Dedifferentiated amniotic fluid mesenchymal stem cell (primary cell): ENCODE data around the gene CACYBP.

Experiments used
- DNase-seq: peaks from one replicate; pipeline ENCODE4 v3.0.0-alpha.2; 2016; ENCODE audit errors: extremely low spot score

The CACYBP gene

DNA sequence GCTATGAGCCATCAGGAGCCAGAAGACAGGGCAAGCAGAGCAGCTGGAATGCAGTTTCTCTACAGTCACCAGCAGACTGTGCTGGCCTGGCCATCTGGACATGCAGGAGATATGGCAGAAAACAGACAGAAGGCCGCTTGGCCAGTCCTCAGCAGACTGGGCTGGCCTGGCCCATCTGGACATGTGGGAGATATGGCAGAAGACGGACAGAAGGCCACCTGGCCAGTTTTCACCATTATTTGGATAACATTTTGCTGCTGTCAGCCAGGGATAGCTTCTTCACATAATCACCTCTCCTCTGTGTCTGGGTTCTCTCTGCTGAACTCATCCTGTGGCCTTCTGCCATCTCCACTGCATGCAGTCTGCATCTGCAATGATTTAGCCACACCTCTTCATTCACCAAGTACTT is 25.0 kb upstream of the CACYBP start:
- DNase-seq, result no peak

DNA sequence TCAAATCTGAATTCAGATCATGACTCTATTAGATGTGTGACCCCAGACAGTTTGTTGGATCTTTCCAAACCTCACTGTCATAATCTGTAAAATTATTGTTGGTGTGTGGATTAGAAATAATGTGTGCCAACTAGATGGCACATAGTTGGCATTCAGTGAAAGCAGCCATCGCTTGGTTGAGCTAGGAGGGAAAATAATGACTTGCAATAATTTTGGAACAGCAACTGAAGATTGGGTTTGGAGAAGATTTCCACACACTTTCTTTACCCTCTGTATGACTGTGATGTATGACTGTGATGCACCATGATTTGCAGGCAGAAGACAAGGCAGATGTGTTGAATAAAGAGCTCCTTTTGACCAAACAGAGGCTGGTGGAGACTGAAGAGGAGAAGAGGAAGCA is 24.0 kb upstream of the CACYBP start:
- DNase-seq, result no peak

DNA sequence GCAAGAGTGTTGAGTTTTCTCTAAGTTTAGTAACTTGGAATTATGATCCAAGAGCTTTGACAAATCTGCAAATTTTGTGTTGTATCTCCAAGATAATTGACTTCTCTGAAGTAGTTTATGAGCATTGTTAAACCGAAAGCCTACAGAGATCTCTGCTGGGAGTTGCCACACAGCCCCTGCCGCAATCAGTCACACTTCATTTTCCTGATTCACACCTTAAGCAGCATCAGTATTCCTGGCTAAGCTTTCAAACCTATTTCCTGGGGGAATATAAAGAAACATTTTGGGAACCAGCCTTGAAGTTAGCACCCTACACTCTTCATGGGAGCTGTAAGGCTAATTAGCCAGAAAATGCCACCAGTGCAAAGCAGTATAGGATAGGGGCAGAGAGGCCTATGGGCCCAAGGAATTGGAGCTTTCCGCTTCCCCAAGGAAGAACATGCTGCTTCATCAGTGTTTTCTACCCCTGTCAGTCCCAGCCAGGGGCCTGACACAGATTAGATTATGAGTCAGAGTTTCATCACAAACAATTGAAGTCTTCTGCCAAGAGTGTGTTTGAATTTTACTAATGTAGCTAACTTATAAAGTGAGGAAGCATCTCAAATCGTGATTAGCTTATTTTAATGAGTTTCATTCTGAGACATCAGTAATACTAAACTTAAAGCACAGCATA is 23.2 kb upstream of the CACYBP start:
- DNase-seq, result no peak

DNA sequence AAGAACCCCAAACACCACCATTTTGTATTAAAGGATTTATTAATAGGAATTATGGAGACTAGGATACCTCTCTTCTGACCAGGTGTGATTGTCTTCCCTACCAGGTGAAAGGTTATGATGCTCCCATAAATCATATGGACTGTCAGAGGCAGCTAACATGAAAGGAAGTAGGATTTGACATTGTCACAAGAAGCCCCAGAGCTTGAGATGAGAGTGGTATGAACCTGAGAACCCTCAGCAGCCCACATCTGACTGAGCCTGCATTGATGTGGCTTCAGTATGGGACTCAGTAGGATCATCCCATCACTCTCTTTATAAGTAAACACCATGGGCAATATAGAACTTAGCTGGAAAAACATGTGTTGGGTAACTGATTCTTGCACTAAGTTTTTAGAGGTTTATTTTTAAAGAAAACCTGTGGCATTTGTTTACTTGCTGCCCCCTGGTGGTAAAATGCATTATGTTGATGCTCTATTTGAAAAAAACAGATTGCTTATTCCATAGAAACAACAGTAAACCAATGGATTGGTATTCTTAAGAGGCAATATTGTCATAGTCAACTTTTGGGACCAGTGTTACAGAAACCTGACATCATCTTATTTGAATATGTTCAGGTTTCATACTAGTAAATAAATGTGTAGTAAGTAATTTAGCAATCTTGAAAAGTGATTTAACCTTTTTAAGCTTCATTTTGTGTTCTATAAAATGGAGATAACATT is 16.6 kb upstream of the CACYBP start:
- peak; percentile 50 for DNase-seq

DNA sequence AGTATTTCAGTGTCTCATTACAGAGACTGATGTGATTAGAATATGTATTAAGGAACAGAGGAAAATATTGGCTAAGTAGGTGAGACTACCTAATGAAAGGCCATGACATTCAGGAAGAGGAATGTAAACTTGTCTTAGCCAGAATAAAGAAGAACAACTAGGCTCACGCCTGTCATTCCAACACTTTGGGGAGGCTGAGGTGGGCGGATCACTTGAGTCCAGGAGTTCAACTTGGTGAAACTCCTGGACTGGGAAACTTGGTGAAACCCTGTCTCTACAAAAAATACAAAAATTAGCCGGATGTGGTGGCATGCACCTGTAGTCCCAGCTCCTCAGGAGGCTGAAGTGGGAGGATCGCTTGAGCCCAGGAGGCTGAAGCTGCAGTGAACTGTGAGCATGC is 14.8 kb upstream of the CACYBP start:
- DNase-seq, result no peak

DNA sequence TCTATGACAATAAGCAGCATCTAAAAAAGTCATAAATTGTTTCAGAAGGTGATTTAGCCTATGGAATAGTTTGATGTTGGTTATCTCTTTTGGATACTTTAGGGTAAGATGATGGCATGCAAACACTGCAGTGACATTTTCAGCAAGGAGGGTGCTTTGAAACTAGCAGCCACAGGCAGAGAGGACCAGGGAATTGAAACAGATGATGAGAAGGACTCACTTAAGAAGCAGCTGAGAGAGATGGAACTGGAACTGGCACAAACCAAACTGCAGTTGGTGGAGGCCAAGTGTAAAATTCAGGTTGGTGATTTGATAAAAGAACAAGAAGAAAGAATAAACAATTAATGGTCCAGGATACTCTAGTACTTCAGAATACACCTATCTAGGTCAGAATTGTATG is 11.2 kb upstream of the CACYBP start:
- DNase-seq, result no peak

DNA sequence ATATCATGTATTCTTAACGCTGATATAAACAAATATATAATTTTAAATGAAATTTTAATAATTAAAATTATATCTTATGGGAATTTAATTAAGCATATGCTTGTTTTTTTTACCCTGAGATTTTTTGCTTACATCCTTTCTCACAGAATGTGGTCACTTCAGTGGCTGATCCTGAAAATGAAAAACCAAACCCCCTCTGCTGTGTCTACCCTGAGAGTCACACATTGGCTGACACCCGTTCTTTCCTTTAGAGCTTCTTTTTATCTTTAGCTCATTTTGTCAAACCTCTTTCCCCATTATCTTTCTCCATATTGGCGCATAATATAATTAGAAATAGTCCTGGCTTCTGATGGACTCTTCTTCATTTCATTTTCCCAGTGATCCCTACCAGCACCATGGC is 10.8 kb upstream of the CACYBP start:
- no peak for DNase-seq

DNA sequence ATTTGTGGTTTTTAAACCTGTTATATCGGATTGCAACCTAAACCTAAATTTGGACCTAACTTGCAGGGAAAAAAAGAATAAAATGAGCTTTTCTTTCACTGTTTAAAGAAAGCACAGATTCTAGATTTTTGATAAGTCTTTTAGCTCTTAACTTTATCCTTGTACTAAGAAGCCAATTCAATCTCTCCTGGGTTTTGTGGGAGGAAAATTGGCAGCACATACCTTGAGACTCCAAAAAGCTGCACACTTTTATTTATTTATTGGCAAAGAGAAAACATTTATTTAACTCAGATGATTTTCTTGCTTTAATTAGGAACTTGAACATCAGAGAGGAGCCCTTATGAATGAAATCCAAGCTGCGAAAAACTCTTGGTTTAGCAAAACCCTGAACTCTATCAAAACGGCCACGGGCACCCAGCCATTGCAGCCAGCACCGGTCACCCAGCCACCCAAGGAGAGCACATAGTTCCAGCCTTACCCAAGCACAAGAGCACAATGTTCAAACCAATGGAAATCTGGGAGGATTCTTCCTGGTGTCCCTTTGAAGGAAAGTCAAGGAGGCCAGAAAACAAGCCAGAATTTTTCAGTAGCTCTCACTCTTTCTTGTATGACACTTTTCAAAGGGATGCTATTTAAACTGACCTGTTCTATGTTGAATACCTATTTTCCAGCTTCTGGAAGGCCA is 10.1 kb upstream of the CACYBP start:
- no peak for DNase-seq

DNA sequence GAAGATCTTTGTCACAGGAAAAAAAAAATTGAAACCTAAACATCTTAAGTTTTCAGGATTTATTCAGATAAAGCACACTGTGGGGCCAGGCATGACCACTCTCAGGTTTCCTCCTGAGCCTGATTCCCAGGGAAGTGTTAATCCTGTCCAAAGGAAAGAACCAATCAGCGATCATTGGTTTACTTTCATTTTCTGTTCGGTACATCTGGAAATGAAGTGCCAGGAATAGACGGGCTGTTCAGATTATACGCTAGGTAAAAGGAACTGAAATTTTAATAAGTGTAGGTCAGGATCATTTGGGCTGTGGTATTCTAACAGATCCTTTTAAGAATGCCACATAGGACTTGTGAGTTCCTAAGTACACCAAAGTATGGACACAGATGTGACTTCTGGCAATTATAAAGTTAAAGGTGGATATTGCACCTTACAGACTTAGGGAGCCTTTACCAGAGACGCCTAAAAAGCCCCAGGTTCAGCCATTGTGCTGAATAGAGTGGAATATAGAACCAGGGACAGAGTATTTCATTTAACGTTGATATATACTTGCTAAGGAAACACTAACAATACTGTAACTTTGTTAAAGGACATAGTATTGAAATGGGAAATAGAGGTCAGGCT is 9.3 kb upstream of the CACYBP start:
- peak; percentile 37 for DNase-seq

DNA sequence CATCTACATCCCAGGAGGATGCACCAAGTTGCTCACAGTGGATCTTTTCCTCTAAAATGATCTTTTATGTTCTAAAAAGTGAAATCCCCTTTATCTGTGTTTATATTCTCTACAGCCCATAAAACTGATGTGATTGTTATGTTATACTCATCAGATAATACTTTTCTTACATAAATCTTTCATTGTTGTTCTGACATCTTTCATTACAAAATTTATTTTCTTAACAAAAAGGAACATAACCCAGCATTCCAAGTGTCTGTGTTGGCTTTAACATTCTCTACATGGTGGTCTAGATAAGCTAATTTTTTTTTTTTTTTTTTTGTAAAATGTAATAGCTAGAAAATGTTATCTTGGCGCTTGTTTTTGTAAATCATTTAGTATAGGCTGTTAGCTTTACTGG is 8.3 kb upstream of the CACYBP start:
- no peak for DNase-seq

DNA sequence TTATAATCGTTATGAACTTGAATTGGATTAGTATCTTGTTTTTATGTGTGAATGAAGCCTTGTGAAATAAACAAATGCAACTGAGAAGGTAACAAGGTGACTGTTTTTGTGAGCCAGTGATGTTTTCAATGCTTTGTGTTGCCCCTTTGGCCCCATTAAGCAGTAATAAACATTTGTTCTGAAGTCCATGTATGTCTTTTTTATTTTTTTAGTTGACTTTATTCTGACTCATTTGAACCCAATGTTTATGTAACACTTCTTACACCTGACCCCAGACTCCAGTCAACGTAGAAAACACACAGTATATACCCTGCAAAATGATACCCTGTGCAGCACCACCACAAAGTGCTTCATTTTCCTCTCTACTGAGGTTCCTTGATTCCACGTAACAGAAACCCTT is 4.6 kb upstream of the CACYBP start:
- no peak for DNase-seq

DNA sequence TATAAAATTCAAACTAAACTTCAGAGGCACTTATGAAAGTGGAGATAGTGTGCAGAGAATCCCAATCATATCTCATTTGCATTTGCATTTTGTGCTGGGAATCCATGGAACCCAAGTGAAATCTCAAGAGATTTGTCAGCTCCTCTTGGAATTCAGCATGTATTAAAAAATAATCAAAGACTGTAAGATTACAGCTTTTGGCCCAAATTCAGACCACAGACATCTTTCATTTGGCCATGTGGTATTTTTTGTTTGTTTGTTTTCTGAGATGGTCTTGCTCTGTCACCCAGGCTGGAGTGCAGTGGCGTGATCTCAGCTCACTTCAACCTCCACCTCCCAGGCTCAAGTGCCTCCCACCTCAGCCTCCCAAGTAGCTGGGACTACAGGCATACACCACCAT is 3.8 kb upstream of the CACYBP start:
- no peak for DNase-seq

DNA sequence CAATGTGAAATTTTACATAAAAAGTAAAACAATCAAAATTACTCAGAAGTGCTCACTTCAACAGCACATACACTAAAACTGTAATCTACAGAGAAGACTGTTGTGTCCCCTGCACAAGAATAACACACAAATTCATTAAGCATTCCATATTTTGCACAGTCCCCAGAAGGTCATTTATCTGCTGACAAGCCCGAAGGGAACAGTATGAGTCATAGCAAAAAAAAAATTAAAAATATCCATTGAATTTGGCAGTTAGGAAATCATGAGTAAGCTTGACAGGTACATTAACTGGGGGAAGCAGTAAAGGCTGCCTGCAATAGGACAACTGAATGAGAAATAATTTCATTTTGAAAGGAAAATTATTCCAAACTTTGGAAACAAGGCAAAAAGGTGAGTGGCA is 3.3 kb upstream of the CACYBP start:
- no peak for DNase-seq

DNA sequence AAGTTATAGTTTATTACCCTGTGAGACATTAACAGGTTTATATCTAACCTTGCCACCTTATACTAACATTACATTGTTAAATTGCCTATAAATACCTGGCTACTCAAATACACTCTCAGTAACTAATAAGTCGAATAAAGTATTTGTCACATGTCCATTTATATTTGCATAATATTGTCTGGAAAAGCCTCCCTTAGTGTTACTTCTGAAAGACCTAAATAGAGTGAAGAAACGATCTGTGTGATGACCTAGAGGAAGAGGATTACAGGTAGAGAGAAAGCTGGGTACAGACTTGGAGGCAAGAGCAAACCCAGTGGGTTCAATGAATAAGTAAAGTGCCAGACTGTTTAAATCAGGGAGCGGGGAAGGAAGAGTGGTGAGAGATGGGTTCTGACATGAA is 2.7 kb upstream of the CACYBP start:
- DNase-seq, result no peak

DNA sequence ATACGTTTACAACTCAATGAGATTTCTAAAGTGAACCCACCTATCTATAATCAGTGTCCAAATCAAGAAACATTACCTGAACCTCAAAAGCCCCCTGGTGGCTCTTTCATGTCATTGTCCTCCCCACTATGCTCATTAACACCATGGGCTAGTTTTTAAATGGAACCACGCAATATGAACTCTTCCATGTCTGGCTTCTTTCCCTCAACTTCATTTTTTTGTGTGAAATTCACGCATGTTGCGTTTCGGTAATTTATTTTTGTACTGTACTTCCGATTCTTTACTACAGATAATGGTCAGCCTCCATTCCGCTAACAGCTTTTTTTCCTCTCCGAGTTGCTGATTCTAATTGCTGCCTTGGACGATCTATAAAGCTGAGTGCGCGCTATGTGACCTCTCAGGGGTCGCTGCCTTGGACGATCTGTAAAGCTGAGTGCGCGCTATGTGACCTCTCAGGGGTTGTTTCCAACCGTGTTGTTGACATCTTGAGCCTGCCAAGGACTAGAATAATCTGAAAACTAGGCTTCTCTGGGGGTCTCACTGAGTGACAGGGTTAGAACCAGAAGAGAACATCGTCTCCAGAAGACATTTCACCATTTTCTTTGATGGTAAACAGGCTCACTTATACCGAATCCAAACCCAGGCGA is 1.1 kb upstream of the CACYBP start:
- no peak for DNase-seq

DNA sequence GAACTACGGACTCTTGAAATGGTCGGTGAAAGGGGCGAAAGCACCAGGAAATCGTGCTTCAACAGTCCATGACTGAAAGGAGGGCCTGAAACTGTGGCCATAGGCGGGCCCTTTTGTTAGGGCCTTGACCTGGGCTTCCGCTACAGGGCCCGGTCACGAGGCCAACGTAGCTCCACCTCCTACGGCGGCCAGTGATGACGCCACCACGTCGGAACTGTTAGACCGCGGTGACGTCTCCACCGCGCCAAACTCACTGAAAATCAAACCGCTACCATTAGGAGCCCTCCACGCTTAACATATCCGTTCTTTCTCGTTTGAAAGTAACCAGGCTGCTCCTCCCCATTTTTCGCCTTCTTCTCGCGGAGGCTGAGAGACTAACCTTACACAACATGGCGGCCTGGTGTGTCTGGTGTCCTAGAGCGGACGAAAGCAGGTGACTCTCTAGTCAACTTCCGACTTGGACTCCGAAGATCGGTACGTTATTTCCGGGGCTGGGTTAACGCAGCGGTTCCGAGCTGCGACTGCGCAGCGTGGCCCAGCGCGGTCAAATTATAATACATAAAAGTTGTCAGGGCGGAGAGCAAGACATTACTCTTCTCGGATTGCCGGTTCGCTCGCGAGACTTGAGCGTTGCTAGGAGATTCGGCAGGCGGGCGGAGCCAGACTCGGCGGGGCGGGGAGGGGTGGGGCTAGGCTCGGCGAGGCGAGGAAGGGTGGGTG is 371 bp upstream of the CACYBP start:
- DNase-seq, result peak; percentile 99

DNA sequence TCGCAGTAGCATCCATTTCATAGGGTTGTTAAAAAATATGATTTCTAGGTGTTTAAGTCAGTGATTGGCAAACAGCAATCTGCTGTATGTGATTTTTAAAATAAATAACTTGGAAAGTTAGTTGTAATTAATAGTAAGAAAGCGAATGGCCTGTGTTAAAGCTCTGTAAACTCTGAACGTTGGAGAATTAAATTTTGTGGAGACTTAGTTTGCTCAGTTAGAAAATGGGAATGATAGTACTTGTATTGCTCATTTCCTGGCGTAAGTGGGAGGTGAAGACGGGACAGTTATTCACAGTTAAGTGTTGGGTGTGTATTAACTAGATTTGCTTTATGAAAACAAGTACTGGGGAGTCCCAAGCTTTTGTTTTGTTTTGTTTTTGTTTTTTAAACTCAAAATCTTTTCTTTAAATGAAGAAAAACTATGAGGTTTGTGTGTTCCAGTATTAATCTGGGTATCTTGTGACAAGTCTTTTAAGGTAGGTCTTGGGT is 995 bp downstream of the CACYBP start:
- DNase-seq, result no peak

DNA sequence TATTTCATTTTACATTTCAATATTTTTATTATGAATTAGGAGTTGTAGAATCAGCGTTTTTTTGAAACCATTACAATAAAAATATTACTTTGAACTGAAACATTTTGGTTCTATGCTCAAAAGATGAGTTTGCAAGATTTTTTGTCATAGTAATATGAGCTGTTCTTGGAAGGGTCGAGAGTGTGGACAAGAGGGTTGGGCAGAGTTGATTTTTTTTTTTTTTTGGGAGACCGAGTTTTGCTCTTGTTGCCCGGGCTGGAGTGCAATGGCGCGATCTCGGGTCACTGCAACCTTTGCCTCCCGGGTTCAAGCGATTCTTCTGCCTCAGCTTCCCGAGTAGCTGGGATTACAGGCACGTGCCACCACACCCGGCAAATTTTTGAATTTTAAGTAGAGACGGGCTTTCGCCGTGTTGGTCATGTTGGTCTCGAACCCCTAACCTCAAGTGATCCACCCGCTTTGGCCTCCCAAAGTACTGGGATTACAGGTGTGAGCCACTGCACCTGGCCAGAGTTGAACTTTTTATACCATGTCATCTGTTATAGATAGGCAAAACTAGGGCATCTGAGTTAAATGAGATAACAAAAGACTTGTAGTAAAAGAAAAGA is 3.3 kb downstream of the CACYBP start:
- no peak for DNase-seq

DNA sequence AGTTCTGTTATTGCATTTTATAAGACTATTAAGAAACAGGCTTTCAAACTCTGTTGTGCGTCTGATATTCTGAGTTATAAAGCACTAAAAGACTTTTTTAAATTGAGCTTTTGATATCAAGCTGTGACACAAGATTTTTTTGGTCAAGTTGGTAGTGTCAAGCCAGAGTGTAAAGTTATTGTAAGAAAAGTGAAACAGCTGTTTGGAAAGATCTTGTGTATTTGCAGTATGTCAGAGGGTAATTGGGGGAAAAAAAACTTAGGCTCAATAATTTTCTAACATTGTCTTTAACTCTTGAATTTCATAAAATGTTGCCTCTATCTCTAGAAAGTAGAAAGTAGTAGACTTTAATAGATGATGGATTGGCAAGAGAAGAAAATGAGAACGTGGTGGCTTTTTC is 3.8 kb downstream of the CACYBP start:
- DNase-seq, result no peak

DNA sequence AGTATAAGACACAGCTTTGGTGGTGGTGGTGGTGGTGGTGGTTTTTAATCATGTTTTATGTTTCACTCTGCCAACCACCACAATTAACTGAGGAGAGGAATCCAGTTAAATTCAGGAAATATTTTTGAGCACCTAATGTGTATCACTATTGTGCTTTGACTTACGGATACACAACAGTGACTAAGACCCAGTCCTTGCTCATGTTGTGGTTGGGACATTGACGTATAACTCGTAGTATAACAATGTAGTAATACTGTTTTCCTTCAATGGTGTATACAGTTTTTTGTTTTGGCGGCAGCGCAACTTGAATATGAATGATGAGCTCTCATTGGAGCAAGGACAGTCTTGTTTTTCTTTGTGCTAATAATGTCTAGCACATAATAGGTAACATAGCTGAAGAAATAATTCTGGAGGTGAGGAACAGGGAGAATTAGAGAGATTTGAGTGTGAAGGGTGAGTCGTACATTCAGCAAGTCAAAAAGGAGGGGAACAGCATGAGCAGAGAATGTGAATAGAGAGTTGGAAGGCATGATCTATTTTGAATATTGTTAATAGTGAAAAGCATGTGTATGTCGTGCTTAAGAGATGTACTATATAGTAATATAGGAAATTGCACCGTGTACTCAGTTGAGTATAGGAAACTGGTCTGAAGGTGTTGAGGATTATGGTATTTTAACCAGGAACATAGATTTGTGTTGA is 5.5 kb downstream of the CACYBP start:
- no peak for DNase-seq
